ENCODE data around the gene EDN2.

DNA sequence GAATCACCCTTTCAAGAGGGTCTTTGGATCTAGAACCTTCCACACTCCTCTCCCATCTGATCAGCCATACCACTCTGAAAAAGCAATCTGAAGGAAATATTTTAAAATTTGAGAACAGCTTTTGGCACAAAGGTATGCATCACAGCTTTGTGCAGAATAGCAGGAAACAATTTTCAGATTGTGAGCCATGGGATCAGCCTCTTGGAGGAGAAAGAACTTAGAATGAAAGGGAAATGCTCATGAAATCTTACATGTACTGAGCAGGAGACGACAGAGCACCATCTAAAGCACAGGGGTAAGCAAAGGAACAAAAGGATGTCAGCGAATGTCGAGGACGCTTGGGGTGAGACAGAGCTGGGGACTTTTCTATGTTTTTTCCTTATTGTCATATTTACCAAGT is 54.4 kb downstream of the EDN2 start:
- TF ChIP-seq, protein P1, sequence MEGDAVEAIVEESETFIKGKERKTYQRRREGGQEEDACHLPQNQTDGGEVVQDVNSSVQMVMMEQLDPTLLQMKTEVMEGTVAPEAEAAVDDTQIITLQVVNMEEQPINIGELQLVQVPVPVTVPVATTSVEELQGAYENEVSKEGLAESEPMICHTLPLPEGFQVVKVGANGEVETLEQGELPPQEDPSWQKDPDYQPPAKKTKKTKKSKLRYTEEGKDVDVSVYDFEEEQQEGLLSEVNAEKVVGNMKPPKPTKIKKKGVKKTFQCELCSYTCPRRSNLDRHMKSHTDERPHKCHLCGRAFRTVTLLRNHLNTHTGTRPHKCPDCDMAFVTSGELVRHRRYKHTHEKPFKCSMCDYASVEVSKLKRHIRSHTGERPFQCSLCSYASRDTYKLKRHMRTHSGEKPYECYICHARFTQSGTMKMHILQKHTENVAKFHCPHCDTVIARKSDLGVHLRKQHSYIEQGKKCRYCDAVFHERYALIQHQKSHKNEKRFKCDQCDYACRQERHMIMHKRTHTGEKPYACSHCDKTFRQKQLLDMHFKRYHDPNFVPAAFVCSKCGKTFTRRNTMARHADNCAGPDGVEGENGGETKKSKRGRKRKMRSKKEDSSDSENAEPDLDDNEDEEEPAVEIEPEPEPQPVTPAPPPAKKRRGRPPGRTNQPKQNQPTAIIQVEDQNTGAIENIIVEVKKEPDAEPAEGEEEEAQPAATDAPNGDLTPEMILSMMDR (conservative IDR thresholded peaks at IDR 0.05; ENCODE audit: low read depth, low read length): no peak
- no peak for TF ChIP-seq EZH2 (IDR thresholded peaks at IDR 0.05; ENCODE audit: borderline replicate concordance, low read depth, low read length, poor library complexity, severe bottlenecking)
